Retinal pigment epithelial cell (primary cell): ENCODE data around the gene TUBA4A.
A peak's percentile ranks its signal among the peaks of the same experiment; 100 is the strongest.

Experiments used
- DNase-seq: peaks from one replicate; pipeline ENCODE4 v3.0.0-alpha.2; 2010; ENCODE audit warnings: low read depth
- H3K4me3 ChIP-seq: 2 replicates; pipeline ENCODE4 v1.5.1; 2011; ENCODE audit warnings: mild to moderate bottlenecking, low read length, control low read depth, moderate library complexity
- CTCF ChIP-seq: conservative IDR thresholded peaks from 2 replicates; pipeline ENCODE4 v1.5.1; 2011; ENCODE audit warnings: low read depth, low read length, control low read depth, inconsistent platforms

Gene TUBA4A

DNA sequence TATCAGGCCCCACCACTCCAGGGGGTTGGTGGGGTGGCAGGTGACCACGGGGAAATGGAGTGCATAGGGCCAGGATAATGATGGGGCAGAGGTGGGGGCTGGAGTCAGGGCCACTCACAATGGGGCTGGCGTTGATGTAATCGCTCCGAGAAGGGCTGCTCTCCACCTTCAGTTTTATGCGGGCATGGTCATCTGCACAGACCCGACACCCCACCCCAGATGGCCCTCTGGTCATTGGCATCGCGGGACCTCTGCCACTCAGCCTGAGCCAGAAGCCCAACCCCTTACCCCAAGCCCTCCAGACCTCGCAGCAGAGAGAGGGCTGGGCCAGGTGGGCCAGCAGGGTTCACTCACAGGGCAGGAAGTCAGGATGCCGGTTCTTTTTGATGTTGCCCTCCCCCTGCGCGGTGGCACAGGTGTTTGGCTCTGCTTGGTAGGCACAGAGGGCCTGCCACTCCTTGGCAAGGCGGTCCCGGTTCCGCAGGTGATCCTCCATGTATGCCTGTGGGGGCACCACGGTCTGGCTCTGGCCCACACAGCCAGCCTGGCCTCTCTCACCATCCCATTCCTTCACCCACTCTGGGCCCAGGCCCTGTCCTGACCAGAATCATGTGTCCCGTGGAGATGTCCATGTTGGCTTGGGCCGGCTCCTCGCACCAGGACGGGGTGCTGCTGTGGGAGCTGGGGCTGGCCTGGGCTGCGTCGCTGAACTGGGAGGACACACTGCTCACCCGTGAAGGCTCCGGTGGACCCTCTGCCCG lies 43.1 kb upstream of the TUBA4A start:
- no peak for TF ChIP-seq CTCF
- H3K4me3 ChIP-seq, result no peak overlapping the region
- DNase-seq, result no peak

- no peak for DNase-seq
- TF ChIP-seq CTCF, result no peak
- no peak overlapping the region for H3K4me3 ChIP-seq
Measured at GRCh38 chr2:219296142-219296541, 42.4 kb upstream of the TUBA4A start.

DNA sequence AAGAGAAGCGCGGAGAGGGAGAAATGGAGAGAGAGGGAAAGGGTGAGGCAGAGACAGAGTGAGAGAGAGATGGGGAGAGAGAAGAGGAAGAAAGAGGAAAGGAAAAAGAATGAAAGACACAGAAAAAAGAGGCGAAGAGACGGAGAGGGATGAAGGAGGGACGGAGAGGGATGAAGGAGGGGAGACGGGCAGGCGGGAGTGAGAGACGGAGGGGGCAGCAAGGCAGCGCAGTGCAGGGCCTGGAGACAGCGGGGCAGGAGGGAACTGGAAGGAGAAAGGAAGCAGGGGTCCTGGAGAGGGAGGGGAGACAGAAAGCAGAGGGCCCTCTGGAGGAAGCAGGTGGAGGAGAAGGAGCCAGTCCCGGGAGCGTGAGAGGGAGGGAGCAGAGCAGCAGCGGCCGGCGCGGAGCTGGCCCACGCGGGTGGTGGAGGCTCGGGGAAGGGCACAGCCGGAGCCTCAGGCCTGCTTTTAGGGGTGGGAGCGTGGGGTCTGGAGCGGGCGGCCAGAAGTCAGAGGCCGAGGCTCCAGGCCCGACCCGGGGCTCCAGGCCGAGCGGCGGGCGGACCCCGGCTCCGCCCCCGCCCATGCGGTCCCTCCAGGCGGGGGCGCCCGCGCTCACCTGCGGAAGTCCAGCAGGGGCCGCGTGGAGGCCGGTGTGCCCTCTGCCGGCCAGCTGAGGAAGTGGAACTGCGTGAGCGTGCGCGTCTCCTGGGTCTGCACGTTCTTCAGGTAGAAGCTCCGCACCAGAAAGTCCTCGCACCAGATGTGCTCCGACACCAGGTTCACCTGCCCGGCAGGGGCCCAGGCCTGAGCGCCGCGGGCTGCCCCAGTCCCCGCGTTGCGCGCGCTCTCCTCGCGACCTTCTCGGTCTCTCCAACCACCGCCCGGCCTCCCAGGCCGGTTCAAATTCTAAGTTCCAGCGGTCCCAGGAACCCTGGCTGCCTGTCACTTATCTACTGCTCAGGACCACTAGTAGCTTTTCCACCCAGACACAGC lies 40.9 kb upstream of the TUBA4A start:
- DNase-seq, result no peak
- peak; percentile 85 for TF ChIP-seq CTCF
- H3K4me3 ChIP-seq, result peak overlapping the region; percentile 59

DNA sequence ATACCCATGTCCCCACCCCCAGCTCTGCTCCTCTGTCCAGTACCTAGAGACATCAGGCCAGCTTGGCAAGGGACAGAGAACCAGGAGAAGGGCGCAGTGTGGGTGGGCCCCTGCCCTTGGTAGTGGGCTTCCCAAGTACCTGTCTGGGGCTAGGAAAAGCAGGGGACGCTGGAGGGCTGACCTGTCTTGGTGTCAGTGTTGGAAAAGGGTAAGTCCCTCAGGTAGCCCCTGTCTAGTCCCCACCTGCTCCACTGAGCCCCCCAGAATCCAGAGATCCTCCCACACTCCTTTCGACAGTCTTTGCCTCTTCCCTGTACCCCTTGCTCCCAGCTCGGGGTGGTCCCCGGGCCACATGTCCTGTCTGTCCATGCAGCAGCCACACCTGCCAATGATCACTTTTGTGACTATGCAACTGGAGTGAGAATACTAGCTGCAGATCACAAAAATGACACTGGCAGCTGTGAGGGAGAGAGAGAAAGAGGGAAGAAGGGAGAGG lies 40.1 kb upstream of the TUBA4A start:
- no peak for DNase-seq
- no peak overlapping the region for H3K4me3 ChIP-seq
- no peak for TF ChIP-seq CTCF

DNA sequence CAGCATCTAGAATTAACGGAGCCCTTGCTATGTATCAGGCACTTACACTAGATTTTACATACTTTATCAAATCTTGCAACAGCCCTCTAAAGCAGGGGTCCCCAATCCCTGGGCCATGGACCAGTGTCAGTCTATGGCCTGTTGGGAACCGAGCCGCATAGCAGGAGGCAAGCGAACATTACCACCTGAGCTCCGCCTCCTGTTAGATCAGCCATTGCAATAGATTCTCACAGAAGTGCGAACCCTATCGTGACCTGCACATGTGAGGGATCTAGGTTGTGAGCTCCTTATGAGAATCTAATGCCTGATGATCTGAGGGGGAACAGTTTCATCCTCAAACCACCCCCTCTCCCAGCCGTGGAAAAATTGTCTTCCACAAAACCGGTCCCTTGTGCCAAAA lies 38.9 kb upstream of the TUBA4A start:
- no peak for DNase-seq
- TF ChIP-seq CTCF, result no peak
- no peak overlapping the region for H3K4me3 ChIP-seq

DNA sequence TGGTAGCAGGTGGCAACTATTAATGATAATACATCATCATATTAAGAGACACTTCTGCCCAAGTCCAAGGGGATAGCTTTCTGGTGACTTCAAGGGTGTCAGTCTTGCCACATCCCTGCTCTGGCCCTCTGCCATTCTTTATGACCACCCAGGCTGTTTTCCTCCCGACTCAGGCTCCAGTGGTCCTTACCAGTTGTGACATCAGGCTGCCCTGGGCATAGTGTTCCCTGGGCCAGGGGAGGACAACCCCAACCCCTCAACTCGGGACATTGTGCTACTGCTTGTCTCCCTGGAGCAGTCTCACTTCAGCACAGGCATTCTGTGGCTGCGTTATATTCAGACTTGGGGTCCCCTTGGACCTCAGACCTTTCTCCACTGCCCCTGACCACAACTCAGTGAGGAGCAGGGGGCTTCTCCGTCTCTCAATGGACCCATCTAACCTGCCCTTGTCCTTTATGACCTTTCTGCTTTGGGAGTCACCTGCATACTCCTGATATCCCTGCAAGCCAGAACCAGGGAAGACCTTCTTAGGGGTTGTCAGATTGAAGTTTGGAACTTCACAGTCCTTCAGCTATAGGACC lies 38.3 kb upstream of the TUBA4A start:
- H3K4me3 ChIP-seq, result no peak overlapping the region
- no peak for DNase-seq
- TF ChIP-seq CTCF, result no peak
